Stromal cell of bone marrow (primary cell): ENCODE data around the gene CENPB.

Source experiments
- DNase-seq: peaks from one replicate; pipeline ENCODE4 v3.0.0-alpha.2; 2012; ENCODE audit warnings: low read depth

Gene CENPB

DNA sequence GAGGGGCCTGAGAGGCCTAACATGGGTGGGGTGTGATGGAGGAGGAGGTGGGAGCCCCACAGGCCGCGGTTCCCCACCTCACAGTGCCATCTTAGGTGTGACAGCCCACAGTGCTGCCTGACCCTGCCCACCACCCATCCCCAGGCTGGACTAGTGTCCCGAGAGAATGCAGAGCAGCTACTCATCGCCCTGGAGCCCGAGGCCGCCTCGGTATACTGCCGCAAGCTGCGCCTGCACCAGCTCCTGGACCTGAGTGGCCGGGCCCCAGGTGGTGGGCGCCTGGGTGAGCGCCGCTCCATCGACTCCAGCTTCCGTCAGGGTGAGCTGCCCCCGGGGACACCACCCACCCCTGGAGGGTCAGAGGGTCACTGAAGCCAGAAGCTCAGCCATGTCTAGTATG is 38.5 kb downstream of the CENPB start:
- no peak for DNase-seq

DNA sequence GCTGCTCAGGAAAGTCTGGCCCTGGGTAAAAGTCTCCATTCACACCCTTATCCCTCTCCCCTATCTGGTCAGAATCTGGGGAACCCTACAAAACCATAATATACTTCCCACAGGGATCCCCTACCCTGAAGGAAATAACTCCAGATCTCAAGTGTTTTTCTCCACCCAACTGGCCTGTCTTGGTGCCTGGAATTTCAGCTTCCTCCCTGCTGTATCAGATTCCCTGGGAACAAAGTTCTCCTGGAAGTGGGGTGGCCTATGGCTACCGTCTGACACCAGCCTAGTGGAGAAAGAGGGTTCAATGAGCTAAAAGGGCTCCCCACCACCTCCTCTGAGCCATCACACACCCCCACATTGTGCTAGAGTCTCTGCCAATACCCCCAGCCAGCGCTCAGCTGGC is 39.1 kb downstream of the CENPB start:
- DNase-seq = no peak

GRCh38 chr20:3745686-3746173 is 40.8 kb downstream of the CENPB start:
- no peak for DNase-seq

DNA sequence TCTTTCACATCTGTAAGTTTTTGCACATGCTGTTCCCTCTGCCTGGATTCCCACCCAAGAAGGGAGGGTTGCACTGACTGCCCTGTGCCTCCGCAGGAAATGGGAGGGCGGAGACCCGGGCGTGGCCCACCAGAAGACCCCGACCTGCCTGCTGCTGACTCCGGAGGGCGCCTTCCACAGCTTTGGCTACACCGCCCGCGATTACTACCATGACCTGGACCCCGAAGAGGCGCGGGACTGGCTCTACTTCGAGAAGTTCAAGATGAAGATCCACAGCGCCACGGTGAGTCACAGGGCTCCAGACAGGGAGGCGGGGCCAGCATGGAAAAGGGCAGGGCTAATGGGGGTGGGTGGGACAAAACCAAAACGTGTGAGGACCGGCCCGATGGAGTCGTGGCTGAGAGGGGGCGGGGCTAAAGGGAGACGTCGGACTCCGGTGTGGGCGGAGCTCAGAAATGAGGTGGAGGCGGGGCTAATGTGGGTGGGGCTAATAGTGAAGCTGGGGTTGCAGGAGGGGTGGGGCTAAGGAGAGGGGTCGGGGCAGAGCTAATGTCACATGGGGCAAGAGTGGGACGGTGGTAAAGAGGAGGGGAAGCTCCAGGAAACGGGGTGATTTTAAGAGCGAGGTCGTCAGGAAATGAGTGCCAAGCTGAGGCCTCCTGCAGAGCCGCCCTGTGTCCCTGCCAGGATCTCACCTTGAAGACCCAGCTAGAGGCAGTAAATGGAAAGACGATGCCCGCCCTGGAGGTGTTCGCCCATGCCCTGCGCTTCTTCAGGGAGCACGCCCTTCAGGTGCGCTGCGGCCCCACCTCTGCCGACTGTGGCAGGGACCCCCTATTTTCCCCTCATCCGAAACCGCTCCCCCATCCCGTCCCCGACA is 41.5 kb downstream of the CENPB start:
- no peak for DNase-seq

DNA sequence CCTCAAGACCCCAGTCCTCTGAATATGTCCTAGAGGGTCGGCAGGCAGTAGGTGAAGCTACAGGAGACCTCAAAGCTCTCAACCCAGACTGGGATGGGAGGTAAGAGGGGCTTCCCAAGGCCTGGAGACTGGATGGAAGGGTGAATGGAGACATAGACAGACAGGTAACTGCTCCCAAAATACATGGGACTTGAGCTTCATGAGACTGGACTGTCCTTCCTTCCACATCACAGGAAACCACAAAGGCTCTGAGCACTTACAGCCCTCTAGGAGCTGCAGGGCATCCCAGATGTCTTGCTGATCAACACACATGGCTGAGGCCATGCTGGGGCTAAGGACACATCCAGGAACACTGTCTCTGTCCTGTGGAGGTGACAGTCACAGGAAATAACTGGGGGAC is 42.5 kb downstream of the CENPB start:
- DNase-seq = no peak

- no peak for DNase-seq
Measured at GRCh38 chr20:3743251-3743650, 43.3 kb downstream of the CENPB start.

DNA sequence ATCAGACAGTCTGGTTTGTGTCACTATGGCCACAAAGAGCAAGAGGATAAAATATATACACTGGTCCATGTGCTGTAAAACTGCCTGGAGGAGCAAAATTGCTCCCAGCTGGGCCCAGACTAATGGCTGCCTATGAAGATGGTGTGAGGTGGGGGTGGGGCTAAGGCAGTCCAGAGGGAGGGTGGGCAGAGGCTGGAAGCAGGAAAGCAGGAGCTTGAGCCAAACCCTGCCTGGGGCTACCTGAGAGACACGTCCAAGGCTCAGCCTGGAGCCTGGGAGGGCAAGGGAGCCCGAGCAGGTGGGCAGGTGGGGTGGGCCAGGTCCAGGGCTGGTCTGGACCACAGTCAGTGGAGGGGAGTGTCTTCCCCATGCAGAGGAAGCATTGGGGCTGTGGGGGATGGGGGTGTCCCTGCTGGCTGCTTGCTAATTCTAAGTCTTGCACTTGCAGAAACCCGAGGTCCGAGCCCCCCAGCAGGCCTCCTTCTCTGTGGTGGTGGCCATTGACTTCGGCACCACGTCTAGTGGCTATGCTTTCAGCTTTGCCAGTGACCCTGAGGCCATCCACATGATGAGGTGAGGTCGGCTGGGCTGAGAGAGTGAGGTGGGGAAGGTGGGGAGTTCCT is 44.6 kb downstream of the CENPB start:
- DNase-seq = no peak

- DNase-seq = no peak
Measured at GRCh38 chr20:3740615-3741301, 45.8 kb downstream of the CENPB start.

DNA sequence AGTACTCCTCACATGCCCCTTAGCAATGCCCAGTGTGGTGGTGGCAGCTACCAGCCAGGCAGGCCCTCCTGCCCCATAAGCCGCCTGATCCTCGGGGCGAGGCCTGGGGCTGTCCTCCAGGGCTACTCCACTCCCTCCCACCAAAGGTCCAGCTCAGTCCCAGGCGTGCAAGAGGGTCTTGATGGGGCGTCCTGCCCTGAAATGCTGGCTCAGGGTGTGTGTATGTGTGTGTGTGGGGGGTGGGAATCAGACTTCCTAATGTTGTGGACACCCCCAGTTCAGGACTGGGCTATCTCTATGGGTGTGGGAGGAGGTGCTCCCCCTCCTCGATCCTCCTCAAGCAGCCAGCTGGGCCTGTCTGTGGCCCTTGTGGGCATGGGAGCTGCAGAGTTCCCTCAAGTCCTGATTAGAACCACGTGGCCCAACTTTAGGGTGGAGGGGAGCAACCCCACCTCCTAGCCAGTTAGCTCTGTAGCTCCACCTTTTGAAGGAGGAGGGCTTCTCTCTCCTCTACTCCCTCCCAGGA is 46.6 kb downstream of the CENPB start:
- no peak for DNase-seq

DNA sequence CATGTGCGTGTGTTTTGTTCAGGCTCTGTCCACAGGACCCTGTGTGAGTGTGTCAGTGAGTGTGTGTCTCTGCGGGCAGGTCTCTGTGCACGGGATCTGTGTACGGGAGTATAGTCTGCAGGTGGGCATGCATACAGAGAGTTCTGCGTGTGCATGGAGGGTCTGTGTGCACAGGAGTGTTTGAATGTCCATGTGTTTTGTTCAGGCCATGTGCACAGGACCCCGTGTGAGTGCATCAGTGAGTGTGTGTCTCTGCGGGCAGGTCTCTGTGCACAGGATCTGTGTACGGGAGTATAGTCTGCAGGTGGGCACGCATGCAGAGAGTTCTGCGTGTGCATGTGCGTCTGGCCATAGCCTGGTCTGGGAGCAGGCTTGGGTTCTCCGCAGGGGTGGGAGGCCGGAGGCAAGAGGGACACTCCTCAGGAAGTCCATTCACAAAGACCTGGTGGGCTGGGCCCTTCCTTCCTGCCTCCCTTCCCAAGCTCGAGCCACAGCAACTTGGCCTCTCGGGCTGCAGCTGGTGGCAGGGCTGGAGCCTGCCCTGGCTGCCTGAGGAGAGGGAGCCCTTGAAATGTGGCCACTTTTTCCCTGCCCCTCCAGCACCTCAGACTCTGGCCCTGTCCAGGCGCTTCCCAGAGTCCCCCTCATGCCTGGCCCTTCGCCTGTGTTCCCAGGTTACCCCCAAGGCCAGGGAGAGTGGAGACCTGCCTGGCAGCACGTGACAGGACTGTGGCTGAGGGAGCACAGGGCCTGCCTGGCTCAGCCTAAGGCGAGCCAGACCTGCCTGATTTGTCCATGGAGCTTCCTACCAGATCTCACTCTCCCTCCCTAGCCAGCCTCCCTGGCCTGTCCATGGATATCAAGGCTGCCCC is 47.2 kb downstream of the CENPB start:
- no peak for DNase-seq

GRCh38 chr20:3738111-3739053 is 48.2 kb downstream of the CENPB start:
- DNase-seq = no peak

DNA sequence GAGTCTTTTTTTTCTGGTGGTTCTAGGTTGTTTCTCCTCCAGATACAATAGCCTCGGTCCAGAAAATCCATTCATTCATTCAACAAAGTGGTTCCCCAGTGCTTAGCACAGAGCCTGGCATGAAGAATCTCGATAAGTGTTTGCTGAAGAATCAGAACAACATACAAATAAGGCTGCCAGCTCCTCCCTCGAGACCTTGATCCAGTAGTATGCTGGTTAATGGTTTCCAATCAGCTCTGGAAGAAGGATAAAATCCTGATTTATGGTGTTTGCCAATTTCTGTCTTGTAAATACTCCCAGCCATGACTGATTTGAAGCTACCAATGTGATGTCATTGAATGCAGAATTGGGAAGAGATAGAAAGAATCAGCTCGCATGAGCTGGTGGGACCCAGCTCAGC is 50.8 kb downstream of the CENPB start:
- DNase-seq = no peak

- no peak for DNase-seq
Measured at GRCh38 chr20:3734111-3734843, 52.3 kb downstream of the CENPB start.
